ENCODE data around the gene RITA1.

Gene RITA1, protein sequence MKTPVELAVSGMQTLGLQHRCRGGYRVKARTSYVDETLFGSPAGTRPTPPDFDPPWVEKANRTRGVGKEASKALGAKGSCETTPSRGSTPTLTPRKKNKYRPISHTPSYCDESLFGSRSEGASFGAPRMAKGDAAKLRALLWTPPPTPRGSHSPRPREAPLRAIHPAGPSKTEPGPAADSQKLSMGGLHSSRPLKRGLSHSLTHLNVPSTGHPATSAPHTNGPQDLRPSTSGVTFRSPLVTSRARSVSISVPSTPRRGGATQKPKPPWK

GRCh38 chr12:113185180-113186032 lies at the start of gene RITA1, which contains the start of gene DDX54:
RITA1 (plus strand) TSS chr12:113185721; CDS start chr12:113186747, 1,026 bp downstream.
DDX54 (minus strand) TSS chr12:113185478; CDS start chr12:113185451, 27 bp downstream.
- H3K36me3 ChIP-seq (ENCODE audit: control insufficient read depth, insufficient read depth, low read length), result peaks cover 12% of the 10 kb centered on the region
- no peaks in the 10 kb centered on the region for H3K27me3 ChIP-seq (replicated peaks; ENCODE audit: control insufficient read depth, insufficient read depth, low read length)
- DNase-seq (ENCODE audit: extremely low read depth, insufficient read length), result peak; percentile 91
- H3K4me3 ChIP-seq (replicated peaks; ENCODE audit: low read depth, low read length), result peak within 1 kb of the TSS; percentile 92
- TF ChIP-seq CTCF (IDR thresholded peaks at IDR 0.05; ENCODE audit: insufficient read depth, low read length, poor library complexity, severe bottlenecking), result no peak

GRCh38 chr12:113136128-113136989 lies 49.2 kb upstream of the RITA1 start:
- no peak for DNase-seq (ENCODE audit: extremely low read depth, insufficient read length)
- no peak overlapping the region for H3K4me3 ChIP-seq (replicated peaks; ENCODE audit: low read depth, low read length)

GRCh38 chr12:113136990-113137511 lies 48.5 kb upstream of the RITA1 start:
- Histone ChIP-seq H3K36me3 (ENCODE audit: control insufficient read depth, insufficient read depth, low read length) (no peaks in the 10 kb centered on the region), H3K4me3 (replicated peaks; ENCODE audit: low read depth, low read length) (no peak overlapping the region), H3K27me3 (replicated peaks; ENCODE audit: control insufficient read depth, insufficient read depth, low read length) (no peaks in the 10 kb centered on the region; the same call in 1 of the 2 replicates)
- TF ChIP-seq CTCF (IDR thresholded peaks at IDR 0.05; ENCODE audit: insufficient read depth, low read length, poor library complexity, severe bottlenecking), result no peak
- DNase-seq (ENCODE audit: extremely low read depth, insufficient read length), result no peak

More at GRCh38 chr12:113136128-113136989, 49.2 kb upstream of the RITA1 start:
- no peak for TF ChIP-seq CTCF (IDR thresholded peaks at IDR 0.05; ENCODE audit: insufficient read depth, low read length, poor library complexity, severe bottlenecking)
- H3K36me3 ChIP-seq (ENCODE audit: control insufficient read depth, insufficient read depth, low read length), result no peaks in the 10 kb centered on the region
- no peaks in the 10 kb centered on the region; the same call in 1 of the 2 replicates for H3K27me3 ChIP-seq (replicated peaks; ENCODE audit: control insufficient read depth, insufficient read depth, low read length)

GRCh38 chr12:113137861-113138783 lies 47.4 kb upstream of the RITA1 start:
- no peak for TF ChIP-seq CTCF (IDR thresholded peaks at IDR 0.05; ENCODE audit: insufficient read depth, low read length, poor library complexity, severe bottlenecking)
- DNase-seq (ENCODE audit: extremely low read depth, insufficient read length), result no peak
- H3K27me3 ChIP-seq (replicated peaks; ENCODE audit: control insufficient read depth, insufficient read depth, low read length), result no peaks in the 10 kb centered on the region; the same call in 1 of the 2 replicates
- H3K36me3 ChIP-seq (ENCODE audit: control insufficient read depth, insufficient read depth, low read length), result no peaks in the 10 kb centered on the region
- H3K4me3 ChIP-seq (replicated peaks; ENCODE audit: low read depth, low read length), result no peak overlapping the region

Data from GM06990 (cell line).